ENCODE measurements around the gene ZSWIM1. TPM values are rescaled to one million over a fixed set of nuclear protein-coding genes. Genes with fewer than 3 reads are reported as not detected.
"Not testable (repeated sequence)": the region's sequence is repeated elsewhere in the genome, so short reads cannot be mapped to it uniquely, and the experiment has no call there.

The ZSWIM1 gene
- total RNA-seq, 1 experiment from 2014 or later: 11.4 TPM

DNA sequence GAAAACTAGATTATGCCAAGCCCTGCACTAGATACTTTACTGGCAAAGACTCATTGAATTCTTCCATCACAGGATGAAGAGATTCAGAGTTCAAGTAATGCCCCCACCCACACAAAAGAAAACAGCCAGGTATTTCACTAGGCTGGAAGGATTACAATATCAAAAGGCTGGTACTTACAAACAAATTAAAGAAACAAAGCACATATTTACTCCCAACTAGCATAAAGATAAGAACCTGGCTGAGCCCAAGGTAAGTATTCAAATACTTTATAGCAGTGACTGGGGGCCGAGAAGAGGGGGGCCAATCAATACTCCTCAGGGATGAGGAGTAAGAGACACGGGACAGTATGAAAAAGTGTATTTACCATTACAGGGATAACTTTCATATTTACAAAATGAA, 27.5 kb upstream of the ZSWIM1 start:
- DNase-seq (ENCODE audit: extremely low read depth, low read depth): no peak

DNA sequence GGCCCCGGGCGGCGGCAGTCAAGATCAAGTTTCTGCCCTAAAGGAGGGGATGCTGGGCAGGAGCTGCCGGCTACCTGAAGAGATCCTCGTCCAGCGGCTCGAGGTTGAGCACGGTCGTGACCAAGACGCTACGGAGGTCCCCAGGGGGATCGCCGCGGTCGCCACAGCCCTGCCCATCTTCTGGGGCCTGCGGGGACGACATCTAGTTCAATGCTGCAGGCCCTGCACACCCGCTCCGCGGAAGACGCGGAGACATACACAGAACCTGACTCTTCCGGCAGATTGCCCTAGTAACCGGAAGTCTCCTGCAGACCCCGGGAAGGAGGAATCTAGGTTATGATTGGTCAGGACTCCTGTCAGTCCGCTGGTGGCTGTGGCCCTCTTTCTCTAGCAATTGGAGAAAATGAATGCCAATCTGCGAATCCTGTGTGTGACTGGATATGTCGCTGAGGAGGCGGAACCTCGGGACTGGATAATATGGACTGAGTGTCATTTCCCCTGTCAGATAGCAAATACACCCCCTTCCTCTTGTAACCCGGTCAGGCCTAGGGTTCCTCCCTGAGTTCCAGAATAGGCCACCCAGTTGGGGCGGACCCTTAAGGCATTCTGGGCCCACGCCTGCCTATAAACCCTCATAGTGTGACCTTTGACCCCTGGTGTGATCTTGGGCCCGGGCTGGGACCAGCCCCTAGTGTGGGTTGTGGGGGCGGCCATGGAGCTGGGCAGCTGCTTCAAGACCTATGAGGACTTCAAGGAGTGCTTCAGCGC, 23.7 kb upstream of the ZSWIM1 start, which contains the start of the genes ACOT8 and ZSWIM3:
TSS of gene ACOT8 (minus strand) at position 279 of the 768 bp plus-strand sequence. CDS start at position 202, 77 bp downstream.
TSS of gene ZSWIM3 (plus strand) at position 501 of the 768 bp plus-strand sequence. CDS start at position 713, 212 bp downstream.
- peak; percentile 100 for DNase-seq (ENCODE audit: extremely low read depth, low read depth)

DNA sequence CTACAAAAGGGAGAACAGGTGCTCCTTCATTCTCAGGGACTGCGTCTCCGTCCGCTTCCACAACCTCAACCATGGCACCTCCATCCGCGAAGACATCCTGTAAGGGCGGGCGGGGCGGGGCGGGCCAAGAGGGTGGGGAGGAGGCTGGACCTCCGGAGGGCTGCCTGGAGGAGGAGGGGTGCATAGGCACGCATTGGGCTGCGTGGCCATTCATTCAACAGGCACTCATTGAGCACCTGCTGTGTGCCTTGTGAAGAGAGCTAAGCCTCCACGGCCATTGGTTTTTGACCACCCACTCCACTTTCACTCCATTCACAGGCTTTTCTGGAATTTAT, 23.2 kb upstream of the ZSWIM1 start:
- DNase-seq (ENCODE audit: extremely low read depth, low read depth): no peak

DNA sequence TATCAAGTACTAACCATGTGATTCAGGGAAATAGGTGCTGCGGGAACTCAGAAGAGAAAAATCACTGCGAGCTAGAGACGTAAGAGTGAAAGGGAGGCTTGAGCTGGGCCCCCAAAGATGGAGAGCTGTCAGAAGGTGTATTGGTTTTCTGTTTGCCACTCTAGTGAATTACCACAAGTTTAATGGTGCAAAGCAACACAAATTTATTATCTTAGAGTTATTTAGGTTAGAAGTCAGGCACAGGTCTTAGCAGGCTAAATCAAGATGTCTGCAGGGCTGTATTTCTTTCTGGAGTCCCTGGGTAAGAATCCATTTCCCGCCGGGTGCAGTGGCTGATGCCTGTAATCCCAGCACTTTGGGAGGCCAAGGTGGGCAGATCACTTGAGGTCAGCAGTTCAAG, 21.1 kb upstream of the ZSWIM1 start:
- no peak for DNase-seq (ENCODE audit: extremely low read depth, low read depth)

DNA sequence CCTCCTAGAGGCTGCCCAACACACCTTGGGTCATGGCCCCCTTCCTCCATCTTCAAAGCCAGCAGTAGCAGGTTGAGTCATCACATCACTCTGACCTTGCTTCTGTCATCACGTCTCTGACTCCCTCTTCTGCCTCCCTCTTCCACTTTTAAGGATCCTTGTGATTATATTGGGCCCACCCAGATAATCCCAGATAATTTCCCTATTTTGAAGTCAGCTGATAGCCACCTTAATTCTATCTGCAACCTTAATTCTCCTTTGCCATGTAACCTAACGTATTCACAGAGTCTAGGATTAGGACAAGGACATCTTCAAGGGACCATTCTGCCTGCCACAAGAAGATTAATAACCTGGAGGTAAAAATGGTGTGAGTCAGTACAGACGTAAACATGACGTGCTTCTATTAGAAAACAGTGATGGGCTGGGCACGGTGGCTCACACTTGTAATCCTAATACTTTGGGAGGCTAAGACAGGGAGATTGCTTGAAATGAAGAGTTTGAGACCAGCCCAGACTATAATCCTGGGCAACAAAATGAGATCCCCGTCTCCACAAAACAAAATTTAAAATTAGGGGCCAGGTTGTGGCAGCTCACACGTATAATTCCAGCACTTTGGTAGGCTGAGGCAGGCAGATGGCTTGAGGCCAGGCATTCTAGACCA, 20.3 kb upstream of the ZSWIM1 start:
- no peak for DNase-seq (ENCODE audit: extremely low read depth, low read depth)

DNA sequence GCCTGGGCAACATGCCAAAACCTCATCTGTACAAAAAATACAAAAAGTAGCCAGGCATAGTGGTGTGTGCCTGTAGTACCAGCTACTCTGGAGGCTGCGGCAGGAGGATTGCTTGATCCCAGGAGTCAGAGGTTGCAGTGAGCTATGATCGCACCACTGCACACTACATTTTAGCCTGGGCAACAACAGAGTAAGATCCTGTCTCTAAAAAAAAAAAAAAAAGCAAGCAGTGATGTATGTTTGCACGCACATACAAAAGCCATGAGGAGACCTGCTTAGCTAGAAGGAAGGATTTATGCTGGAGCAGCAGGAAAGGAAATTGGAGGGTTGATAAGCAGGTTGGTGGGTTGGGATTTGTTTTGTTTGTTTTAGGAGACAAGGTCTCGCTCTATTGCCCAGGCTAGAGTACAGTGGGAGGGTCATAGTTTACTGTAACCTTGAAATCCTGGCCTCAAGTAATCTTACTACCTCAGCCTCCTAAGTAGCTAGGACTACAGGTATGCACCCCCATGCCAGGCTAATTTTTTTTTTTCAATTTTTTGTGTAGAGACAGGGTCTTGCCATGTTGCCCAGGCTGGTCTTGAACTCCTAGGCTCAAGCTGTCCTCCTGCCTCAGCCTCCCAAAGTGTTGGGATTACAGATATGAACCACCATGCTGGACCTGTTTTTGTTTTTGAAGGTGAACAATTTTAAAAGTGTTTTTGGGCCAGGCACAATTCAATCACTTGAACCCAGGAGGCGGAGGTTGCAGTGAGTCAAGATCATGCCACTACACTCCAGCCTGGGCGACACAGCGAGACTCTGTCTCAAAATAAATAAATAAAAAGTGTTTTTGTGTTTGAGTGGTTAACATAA, 19.6 kb upstream of the ZSWIM1 start:
- DNase-seq (ENCODE audit: extremely low read depth, low read depth): no peak

DNA sequence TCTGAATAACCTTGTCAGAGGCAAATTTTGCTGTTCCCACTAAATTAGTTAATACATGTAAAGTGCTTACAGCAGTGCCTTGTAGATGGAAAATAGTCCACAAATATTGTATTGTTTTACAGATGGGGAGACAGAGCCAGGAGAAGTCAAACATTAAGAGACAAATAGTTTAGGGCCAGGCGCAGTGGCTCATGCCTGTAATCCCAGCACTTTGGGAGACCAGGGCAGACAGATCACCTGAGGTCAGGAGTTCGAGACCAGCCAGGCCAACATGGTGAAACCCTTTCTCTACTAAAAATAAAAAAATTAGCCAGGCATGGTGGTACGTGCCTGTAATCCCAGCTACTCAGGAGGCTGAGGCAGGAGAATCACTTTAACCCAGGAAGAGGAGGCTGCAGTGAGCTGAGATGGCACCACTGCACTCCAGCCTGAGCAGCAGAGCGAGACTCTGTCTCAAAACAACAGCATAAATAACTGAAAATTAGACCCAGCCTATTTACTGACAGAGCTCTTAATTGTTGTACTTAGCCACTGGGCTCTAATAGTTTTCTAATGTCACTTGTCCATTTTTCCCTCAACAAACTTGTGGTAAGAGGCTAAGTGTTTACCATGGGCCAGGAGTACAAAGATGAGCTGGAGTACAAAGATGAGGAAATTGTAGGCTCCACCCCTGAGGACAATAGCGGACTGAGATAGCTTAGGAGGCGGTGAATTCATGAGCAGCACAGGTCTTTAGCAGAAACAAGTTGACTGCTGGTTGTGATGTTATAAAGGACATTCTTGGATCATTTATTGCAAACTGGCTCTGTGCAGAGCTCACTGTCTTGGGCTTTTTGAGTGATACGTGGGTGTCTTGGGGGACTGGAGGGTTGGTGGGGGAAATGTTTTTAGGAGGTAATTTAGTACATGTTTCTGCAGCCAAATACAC, 17.2 kb upstream of the ZSWIM1 start:
- no peak for DNase-seq (ENCODE audit: extremely low read depth, low read depth)

DNA sequence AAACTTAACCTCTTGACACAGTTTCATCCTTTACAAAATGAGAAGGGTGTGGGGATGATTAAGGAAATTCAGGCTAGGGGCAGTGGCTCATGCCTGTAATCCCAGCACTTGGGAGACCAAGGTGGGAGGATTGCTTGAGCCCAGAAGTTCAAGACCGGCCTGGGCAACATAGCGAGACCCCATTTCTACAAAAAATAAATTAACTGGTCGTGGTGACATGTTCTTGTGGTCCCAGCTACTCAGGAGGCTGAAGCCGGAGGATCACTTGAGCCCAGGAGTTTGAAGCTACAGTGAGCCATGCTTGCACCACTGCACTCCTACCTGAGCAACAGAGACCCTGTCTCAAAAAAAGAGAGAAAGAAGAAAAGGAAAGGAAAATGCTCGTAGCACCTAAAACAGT, 14.6 kb upstream of the ZSWIM1 start:
- DNase-seq (ENCODE audit: extremely low read depth, low read depth): no peak

DNA sequence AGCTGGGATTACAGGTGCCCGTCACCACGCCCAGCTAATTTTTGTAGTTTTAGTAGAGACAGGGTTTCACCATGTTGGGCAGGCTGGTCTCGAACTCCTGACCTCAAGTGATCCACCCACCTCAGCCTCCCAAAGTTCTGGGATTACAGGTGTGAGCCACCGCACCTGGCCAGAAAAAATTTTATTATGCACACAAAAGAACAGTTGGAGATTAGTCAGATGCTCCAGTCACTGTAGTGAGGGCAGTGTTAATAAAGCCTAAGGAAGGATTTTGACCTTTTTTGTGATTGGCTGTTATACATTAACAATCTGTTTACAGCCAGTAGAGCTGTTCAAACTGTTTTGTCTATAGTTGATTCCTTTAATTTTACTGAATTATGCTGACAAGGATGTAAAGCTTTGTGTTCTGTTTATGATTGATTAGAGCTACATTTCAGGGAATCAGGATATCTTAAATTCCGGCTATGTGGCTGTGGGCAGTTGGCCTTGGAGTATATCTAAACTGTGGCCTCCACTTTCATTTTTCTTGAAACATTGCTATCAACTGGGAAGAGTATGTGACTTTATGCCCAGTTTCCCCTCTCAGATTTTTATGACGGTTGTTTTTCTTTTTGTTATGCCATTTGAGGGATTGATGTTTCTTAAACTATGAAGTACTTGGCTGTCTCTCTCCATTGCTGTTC, 13.8 kb upstream of the ZSWIM1 start:
- no peak for DNase-seq (ENCODE audit: extremely low read depth, low read depth)

DNA sequence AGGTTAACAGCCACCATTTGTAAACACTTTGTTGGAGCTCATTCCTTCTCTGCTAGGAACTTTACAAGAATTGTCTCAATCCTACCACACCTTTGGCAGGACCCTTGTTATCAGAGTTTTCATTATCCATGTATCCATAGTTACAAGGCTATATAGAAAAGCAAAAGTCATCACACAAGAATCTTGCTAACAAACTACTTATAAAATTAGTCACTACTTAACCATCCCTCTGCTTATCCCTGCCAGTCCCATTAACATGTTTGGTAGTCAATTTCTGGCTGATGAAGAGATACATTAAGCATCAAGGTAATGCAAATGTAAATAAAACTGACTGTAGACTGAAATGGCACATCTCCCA, 13.2 kb upstream of the ZSWIM1 start:
- no peak for DNase-seq (ENCODE audit: extremely low read depth, low read depth)

DNA sequence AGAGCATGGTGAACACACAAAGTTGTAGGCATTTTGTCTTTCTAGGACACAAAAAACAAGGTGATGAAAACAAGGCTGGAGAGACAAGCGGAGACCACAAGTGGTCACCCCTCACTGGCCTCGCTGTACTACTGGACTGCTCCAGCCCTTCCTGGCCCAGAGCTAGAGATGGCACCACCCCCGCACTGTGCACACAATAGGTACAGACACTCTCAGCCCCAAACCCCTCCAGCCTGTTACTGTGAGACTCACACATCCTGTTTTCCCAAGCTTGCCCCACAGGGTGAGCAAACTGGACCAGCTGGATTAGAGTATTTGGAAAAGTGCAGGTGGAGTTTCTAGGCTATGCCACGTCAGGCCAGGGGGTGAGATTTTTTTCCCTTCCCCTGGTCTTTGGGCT, 8.4 kb upstream of the ZSWIM1 start:
- no peak for DNase-seq (ENCODE audit: extremely low read depth, low read depth)

DNA sequence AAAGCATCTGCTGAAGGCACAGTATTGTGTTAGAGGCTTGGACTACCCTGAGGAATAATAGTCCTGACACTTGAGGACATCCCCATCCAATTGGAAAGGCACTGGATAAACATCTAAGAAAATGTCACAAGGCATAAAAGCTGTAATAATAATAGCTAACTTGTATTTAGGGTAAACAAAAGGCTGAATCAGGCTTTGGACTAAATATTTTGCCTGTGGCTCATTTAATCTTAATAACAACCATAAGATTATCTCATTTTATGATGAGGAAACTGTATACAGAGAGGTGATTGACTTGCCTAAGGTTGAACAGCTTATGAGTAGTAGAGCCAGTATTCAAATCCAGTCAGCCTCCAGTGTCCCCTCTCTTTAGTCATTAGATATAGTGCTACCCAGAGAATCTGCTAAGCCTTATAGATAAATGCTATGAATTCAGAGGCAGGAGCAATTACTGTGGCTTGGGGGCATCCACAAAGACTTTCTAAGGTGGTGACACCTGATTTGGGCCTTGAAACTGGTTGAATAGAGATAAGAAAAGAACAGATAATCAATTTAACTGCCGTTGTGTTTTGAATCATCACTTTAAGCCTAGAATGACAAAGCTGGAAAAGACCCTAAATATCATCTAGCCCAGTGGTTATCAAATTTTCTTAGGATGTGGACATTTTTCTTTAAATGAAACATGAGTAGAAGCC, 7.5 kb upstream of the ZSWIM1 start:
- no peak for DNase-seq (ENCODE audit: extremely low read depth, low read depth)

DNA sequence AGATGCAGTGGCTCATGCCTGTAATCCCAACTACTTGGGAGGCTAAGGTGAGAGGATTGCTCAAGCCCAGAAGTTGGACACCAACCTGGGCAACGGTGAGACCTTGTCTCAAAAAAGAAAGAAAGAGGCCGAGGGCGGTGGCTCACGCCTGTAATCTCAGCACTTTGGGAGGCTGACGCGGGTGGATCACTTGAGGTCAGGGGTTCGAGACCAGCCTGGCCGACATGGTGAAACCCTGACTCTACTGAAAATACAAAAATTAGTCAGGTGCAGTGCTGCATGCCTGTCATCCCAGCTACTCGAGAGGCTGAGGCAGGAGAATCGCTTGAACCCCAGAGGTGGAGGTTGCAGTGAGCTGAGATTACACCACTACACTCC, 6.9 kb upstream of the ZSWIM1 start:
- not testable (repeated sequence) for DNase-seq (ENCODE audit: extremely low read depth, low read depth)

DNA sequence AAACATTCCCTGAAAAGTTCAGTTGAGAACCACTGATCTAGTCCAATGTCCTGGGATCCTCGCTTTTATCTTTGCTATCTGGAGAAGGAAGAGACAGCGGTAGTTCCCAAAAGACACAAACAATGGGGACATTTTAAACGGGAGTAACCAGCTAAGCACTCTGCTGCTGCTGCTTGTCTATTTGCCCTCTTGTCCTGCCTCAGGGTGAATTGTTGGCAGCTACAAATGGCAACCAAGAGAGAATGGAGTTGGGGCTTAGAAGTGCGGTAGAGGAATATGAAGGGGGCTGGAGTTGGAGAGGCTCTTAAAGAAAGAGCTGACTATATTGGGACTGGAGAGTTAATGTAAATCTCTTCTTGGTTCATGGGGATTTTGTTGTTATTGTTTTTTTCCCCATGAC, 6.5 kb upstream of the ZSWIM1 start:
- no peak for DNase-seq (ENCODE audit: extremely low read depth, low read depth)

DNA sequence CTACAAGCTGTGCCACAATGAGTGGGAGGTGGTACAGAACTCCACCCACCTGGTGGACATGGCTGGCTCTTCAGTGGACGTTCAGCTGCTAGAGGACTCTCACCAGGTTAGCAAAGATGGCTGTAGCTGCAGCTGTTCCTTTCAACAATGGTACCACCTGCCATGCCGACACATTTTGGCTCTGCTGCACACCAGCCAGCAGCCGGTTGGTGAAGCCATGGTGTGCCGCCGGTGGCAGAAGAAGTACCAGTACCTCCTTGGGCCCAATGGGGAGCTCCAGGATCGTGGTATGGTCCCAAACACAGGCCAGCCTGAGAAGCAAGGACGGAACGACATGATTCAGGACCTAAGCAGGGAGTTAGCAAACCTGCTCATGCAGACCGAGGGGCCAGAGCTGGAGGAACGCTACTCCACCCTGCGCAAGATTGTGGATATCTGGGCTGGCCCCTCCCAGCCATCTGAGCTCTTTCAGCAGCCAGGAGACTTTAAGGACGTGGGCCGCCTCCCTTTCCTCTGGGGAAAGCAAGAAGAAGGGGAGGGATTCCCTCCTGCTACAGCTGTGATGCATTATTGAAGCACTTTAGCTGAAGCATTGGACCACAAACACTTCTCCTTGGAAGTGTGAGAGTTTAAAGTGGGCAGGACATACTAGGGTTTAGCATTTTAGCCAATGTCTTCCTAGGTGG, 2.8 kb upstream of the ZSWIM1 start:
- DNase-seq (ENCODE audit: extremely low read depth, low read depth): no peak

DNA sequence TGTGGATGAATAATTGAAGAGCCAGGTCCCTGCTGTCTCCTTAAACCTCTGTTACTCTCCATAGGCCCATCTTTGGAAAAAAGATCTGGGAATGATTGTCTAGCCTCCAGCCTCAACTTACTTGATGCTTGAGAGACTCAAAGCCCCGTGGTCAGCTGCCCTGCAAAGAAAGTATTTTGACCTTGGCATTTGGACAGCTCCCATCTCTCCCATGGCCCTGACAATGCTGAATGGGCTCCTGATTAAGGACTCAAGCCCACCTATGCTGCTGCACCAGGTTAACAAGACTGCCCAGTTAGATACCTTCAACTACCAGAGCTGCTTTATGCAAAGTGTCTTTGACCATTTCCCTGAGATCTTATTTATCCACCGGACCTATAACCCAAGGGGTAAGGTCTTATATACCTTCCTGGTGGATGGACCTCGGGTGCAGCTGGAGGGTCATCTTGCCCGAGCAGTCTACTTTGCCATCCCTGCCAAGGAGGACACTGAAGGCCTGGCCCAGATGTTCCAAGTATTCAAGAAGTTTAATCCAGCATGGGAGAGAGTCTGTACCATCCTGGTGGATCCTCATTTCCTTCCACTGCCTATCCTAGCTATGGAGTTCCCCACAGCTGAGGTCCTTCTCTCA, 1.6 kb downstream of the ZSWIM1 start:
- DNase-seq (ENCODE audit: extremely low read depth, low read depth): no peak

DNA sequence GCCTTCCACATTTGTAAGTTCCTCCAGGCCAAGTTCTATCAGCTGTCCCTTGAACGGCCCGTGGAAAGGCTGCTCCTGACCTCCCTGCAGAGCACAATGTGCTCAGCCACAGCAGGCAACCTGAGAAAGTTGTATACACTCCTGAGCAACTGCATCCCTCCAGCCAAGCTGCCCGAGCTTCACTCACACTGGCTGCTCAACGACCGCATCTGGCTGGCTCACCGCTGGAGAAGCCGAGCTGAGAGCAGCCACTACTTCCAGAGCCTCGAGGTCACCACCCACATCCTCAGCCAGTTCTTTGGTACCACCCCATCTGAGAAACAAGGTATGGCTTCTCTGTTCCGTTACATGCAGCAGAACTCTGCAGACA, 2.1 kb downstream of the ZSWIM1 start:
- DNase-seq (ENCODE audit: extremely low read depth, low read depth): no peak

Data from NCI-H460 (cell line).